GM19438 (cell line): ENCODE measurements around the gene IL34.
"Not testable (repeated sequence)": the region's sequence is repeated elsewhere in the genome, so short reads cannot be mapped to it uniquely, and the experiment has no call there.

ENCODE experiments used
- ATAC-seq: cut with Tn5 transposase; IDR thresholded peaks from one replicate; pipeline ENCODE4 v1.9.1; 2021; ENCODE audit warnings: low read depth; ENCODE audit not compliant: unreplicated experiment

The IL34 gene

GRCh38 chr16:70630960-70631745, 15.2 kb upstream of the IL34 start:
- no peak for ATAC-seq

GRCh38 chr16:70632273-70632672, 14.1 kb upstream of the IL34 start:
- no peak for ATAC-seq

- not testable (repeated sequence) for ATAC-seq
These were observed 12.7 kb upstream of the IL34 start for GRCh38 chr16:70633617-70634016.

GRCh38 chr16:70634861-70635260, 11.5 kb upstream of the IL34 start:
- no peak for ATAC-seq

- ATAC-seq, result no peak
These were observed 10.9 kb upstream of the IL34 start for GRCh38 chr16:70635336-70636016.

- ATAC-seq, result no peak
These were observed 7.3 kb upstream of the IL34 start for GRCh38 chr16:70638814-70639792.

GRCh38 chr16:70642633-70643032, 3.7 kb upstream of the IL34 start:
- ATAC-seq, result no peak

- ATAC-seq, result not testable (repeated sequence)
These were observed 3.1 kb upstream of the IL34 start for GRCh38 chr16:70643264-70643663.

- no peak for ATAC-seq
These were observed 1.4 kb upstream of the IL34 start for GRCh38 chr16:70644763-70645597.

GRCh38 chr16:70647441-70648359, 1.3 kb downstream of the IL34 start:
- ATAC-seq, result no peak

GRCh38 chr16:70648606-70649005, 2.2 kb downstream of the IL34 start:
- no peak for ATAC-seq

GRCh38 chr16:70649300-70649699, 2.9 kb downstream of the IL34 start:
- no peak for ATAC-seq

GRCh38 chr16:70650216-70650615, 3.9 kb downstream of the IL34 start:
- no peak for ATAC-seq

- ATAC-seq, result no peak
These were observed 5.2 kb downstream of the IL34 start for GRCh38 chr16:70651524-70651923.

GRCh38 chr16:70652322-70652721, 6.0 kb downstream of the IL34 start:
- no peak for ATAC-seq

- ATAC-seq, result no peak
These were observed 7.0 kb downstream of the IL34 start for GRCh38 chr16:70653406-70653805.

GRCh38 chr16:70653809-70654771, 7.7 kb downstream of the IL34 start:
- ATAC-seq, result no peak
